NCI-H2196 (cell line): ENCODE measurements around the gene C17orf100.
"Not testable (repeated sequence)": the region's sequence is repeated elsewhere in the genome, so short reads cannot be mapped to it uniquely, and the experiment has no call there.

Source experiments
- DNase-seq: peaks from one replicate; lab custom pipeline; 2025; ENCODE audit not compliant: unreplicated experiment; lab: John Stamatoyannopoulos, UW

C17orf100 gene

GRCh38 chr17:6640536-6641246, 10.9 kb upstream of the C17orf100 start, which contains the start of the genes KIAA0753 and TXNDC17:
KIAA0753 (minus strand) TSS chr17:6640711; CDS start chr17:6635103, 5,608 bp downstream.
TXNDC17 (plus strand) TSS chr17:6641060; CDS start chr17:6641083, 23 bp downstream.
- DNase-seq: peak; percentile 67

DNA sequence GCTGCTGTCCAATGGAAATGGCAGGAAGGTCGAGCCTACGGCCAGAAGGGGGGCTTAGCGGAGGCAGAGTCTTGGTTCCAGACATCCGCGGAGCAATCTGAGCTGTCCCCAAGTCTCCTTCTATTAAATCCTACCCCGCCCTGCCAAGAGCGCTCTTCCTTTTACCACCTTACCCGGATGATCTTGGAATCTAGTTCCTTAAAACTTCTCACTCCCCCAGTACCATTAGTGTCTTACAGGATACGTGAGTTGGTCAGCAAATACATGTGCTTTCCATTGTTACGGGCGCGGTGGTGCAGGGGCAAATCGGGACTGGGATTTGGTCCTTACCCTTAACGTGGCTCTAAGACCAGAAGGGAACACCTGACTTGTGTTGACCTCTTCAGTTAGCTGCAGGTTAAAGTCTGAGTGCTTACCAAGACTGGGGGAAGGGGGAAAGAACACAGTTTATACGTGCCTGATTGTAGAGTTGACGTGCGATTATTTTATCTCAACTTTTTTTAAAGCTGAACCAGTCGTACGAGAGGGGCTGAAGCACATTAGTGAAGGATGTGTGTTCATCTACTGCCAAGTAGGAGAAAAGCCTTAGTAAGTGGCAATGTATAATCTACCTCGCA, 10.2 kb upstream of the C17orf100 start:
- DNase-seq: no peak

DNA sequence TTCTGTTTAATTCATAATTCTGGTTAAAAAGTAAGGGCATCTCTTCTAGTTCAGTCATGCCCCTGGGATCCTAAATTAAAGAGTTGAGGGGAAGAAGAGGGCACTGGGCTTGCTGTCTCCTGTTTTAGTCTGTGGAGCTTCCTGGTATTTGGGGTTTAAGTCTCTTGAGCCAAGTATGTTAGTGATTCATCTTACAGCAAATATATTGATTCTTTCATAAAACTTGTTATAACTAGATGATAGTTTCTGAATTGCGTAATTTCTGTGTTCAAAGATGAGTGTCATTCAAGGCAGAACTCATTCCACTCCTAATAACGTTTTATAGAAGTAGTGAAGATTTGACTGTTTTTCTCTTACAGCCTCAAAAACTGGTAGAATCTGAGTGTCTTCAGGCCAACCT, 9.0 kb upstream of the C17orf100 start:
- no peak for DNase-seq

GRCh38 chr17:6643451-6644125, 8.0 kb upstream of the C17orf100 start:
- DNase-seq: peak; percentile 62

DNA sequence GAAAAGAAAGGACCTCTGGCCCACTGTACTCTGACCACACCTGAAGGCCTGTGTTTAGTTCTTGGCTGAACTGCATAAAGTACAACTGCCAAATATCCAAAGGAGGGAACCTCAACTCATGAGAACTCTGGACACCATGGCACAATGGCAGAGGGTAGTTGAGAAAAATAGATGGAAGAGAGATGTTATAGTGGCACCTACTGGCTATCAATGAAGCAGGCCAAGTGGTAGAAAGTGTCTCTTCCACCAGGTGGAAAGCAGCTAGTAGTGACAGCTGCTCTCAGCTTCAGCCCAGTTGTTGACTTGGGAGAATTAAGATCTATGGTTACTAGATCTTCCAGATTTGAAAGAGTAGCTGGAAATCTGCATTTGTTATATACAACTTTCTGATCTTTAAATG, 3.4 kb upstream of the C17orf100 start:
- peak; percentile 35 for DNase-seq

GRCh38 chr17:6651919-6652452, 424 bp downstream of the C17orf100 start:
- DNase-seq: peak; percentile 15

GRCh38 chr17:6654841-6655731, 3.5 kb downstream of the C17orf100 start:
- DNase-seq: peak; percentile 60

DNA sequence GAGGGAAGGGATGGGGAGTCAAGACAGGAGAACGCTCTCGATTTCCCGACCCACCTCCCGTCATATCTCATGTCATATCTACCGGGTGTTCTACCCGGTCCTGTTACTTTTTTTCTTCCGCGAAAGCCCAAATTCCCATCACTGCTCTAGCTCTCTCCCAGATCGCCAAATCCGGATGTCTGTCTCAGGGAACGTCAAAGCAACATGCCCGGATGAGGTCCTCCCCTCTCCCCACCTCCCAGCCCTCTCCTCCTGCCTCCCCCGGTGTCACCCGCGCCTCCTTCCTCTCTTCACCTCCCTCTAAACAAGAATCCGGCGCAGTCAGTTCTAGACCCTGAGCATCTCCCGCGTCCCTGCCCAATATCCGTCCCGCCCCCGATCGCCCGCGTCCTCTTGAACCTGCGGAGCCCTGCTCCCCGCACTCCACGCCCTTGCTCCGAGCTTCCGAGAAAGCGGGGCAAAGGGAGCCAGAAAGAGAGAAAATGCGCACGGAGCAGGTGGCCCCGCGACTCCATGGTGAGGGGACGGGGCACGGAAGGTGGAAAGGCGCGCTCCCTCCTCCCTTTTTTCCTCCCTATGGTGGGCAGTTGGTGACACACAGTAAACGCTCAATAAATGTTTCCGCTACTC, 4.3 kb downstream of the C17orf100 start:
- DNase-seq: not testable (repeated sequence)

GRCh38 chr17:6656797-6657632, 5.5 kb downstream of the C17orf100 start:
- DNase-seq: peak; percentile 25

DNA sequence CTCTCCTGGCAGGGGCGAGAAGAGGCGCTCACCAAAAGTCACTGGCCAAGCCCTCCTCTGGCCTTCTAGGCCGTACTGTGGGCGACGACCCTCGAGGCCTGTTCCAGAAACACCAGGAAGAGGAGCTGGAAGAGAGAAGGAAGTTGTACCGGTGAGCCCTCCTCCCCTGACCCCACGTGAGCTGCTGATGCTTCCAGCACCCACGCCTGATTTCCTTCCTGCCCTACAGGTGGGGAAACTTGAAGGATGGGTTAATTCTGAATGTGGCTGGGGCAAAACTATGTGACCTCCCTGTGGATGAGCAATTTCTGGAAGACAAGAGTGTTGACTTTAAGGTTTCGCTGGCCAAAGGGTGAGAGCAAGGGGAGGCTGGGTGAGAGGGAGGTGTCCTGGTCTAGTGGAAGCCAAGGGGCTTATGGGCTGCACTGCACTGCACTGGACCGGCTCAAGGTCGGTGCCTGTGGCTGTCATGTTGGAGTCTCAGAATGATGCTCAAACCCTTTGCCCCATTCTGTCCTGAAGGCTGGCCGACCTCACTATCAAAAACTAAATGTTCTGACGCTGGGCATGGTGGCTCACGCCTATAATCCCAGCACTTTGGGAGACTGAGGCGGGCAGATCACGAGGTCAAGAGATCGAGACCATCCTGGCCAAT, 6.2 kb downstream of the C17orf100 start:
- DNase-seq: no peak

- not testable (repeated sequence) for DNase-seq
Measured at GRCh38 chr17:6658411-6658810, 6.8 kb downstream of the C17orf100 start.

GRCh38 chr17:6660101-6660500, 8.5 kb downstream of the C17orf100 start:
- no peak for DNase-seq

GRCh38 chr17:6660805-6661463, 9.4 kb downstream of the C17orf100 start:
- DNase-seq: no peak

DNA sequence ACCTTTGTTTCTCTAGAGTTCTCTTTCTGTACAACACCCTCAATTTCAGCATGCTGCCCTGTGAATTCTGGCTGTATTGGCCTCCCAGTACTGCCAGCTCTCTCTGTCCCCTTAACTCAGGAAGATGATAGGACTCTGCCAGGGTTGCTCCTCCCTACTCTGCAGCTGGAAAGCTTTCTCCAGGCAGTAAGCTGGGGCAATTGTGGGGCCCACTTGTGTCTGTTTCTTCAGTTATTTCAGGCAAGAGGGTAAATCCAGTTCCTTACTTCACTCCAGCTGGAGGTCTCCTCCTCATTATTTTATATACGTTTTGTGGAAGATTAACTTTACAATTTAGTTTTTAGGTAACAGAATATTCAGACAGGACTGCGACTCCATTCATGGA, 9.9 kb downstream of the C17orf100 start:
- DNase-seq: no peak

- DNase-seq: not testable (repeated sequence)
Measured at GRCh38 chr17:6663200-6663599, 11.6 kb downstream of the C17orf100 start.

- peak; percentile 50 for DNase-seq
Measured at GRCh38 chr17:6666077-6666521, 14.5 kb downstream of the C17orf100 start.

DNA sequence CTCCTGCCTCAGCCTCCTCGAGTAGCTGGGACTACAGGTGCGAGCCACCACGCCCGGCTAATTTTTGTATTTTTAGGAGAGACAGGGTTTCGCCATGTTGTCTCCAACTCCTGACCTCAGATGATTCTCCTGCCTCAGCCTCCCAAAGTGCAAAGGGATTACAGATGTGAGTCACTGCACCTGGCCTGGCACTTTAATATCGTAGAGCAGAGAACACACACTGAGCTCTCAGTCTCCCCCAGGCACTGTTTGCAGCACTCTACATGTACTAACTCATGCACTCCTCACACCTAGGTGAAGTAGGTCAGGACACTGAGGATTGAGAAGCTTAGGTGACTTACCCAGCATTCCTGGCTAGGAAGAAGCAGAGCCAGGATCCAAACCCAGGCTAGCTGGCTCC, 15.0 kb downstream of the C17orf100 start:
- no peak for DNase-seq

DNA sequence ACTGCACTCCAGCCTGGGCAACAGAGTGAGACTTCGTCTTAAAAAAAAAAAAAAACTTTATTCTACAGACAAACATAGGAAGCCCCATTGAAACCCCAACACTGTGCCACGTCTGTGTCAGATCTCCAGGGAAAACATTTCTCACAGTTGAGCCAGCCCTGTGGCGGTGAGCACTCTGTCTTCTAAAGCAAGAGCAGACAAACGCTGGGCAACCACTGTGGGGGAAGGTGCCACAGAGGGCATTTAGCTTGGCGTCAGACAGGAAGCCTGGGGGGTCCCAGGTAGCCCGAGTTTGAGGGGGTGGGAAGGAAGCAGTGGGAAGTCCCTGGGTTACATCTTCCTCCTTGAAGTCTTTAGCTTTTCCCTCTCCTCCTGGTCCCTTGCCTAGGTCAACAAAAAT, 16.0 kb downstream of the C17orf100 start:
- no peak for DNase-seq
